Germinal center (tissue), 1 donor: Measurements from ENCODE around the gene ALX1.
"Not testable (repeated sequence)": the region's sequence is repeated elsewhere in the genome, so short reads cannot be mapped to it uniquely, and the experiment has no call there.

Experiments
- DNase-seq: peaks from one replicate; pipeline ENCODE4 v3.0.0; 2012; ENCODE audit warnings: mixed read lengths, low spot score

ALX1 gene

GRCh38 chr12:85301051-85301450, 21.0 kb downstream of the ALX1 start:
- no peak for DNase-seq

GRCh38 chr12:85308374-85308773, 28.4 kb downstream of the ALX1 start:
- no peak for DNase-seq

- DNase-seq = no peak
Measured at GRCh38 chr12:85309125-85309566, 29.1 kb downstream of the ALX1 start.

GRCh38 chr12:85310025-85310424, 30.0 kb downstream of the ALX1 start:
- DNase-seq = no peak

- no peak for DNase-seq
Measured at GRCh38 chr12:85310456-85311076, 30.5 kb downstream of the ALX1 start.

- DNase-seq = not testable (repeated sequence)
Measured at GRCh38 chr12:85317866-85318636, 38.0 kb downstream of the ALX1 start.

GRCh38 chr12:85322715-85323114, 42.7 kb downstream of the ALX1 start:
- no peak for DNase-seq

- DNase-seq = no peak
Measured at GRCh38 chr12:85325442-85325841, 45.4 kb downstream of the ALX1 start.

GRCh38 chr12:85329913-85330312, 49.9 kb downstream of the ALX1 start:
- DNase-seq = no peak

GRCh38 chr12:85348779-85349178, 68.8 kb downstream of the ALX1 start:
- no peak for DNase-seq

GRCh38 chr12:85350356-85350755, 70.3 kb downstream of the ALX1 start:
- DNase-seq = no peak
